GM13977 (cell line): ENCODE data around the gene INPP4B.

Experiments
- DNase-seq: peaks from one replicate; pipeline ENCODE4 v3.0.0; 2012; ENCODE audit warnings: low spot score
- in situ Hi-C: fragments of 300-500 bp; cut with MboI; formaldehyde crosslinking; loops from one replicate; pipeline ENCODE4 v1.12.0; 2022; ENCODE audit warnings: low sequenced_read_pairs, low pct_unique_long_range_greater_than_20kb, mixed read lengths, inconsistent platforms; ENCODE audit not compliant: unreplicated experiment
- TF ChIP-seq, protein P1 (sequence below): IDR thresholded peaks from 2 replicates; pipeline ENCODE4 v1.5.1; 2012; ENCODE audit warnings: mild to moderate bottlenecking, control low read depth; ENCODE audit not compliant: insufficient read depth; ENCODE audit errors: extremely low read depth, missing control alignments

Gene INPP4B

DNA sequence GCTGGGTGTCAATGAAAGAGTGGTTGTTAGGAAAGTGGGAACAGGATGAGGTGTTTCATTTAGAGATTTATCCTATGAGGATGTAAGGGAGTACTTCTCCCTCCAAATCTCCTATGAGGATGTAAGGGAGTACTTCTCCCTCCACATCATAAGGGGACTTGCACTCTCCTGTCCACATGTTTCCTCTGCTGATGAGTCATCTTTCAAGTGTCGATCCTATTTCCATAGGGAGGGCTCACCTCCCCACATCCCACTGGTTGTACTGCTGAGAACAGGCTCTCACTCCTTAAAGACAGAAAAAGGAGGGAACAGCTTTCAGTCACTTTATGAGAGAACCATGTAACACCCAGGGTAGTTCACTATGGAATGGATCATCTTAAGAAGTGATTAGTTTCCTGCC lies 65.0 kb downstream of the INPP4B start:
- no peak for DNase-seq
- in situ Hi-C loops, result no loop called here
- TF ChIP-seq, protein P1, sequence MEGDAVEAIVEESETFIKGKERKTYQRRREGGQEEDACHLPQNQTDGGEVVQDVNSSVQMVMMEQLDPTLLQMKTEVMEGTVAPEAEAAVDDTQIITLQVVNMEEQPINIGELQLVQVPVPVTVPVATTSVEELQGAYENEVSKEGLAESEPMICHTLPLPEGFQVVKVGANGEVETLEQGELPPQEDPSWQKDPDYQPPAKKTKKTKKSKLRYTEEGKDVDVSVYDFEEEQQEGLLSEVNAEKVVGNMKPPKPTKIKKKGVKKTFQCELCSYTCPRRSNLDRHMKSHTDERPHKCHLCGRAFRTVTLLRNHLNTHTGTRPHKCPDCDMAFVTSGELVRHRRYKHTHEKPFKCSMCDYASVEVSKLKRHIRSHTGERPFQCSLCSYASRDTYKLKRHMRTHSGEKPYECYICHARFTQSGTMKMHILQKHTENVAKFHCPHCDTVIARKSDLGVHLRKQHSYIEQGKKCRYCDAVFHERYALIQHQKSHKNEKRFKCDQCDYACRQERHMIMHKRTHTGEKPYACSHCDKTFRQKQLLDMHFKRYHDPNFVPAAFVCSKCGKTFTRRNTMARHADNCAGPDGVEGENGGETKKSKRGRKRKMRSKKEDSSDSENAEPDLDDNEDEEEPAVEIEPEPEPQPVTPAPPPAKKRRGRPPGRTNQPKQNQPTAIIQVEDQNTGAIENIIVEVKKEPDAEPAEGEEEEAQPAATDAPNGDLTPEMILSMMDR, result no peak

DNA sequence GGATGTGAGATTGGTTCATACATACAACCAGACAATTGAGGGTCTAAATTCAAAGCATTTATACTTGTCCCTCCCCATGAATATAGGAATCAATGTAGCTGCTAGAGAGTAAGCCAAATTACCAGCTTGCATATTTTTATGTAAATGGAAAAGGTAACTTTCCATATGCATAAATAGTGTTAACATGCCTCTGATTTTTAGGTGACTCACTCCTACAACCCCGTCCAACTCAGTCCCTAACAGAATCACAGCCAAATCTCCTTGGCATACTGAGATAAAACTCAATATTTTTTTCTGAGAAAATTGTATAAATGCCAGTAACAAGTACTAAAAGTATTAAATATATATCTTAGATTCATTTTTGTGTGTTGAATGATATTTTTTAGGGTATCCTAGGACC lies 67.2 kb downstream of the INPP4B start:
- in situ Hi-C loops, result no loop called here
- TF ChIP-seq, protein P1, result no peak
- no peak for DNase-seq

DNA sequence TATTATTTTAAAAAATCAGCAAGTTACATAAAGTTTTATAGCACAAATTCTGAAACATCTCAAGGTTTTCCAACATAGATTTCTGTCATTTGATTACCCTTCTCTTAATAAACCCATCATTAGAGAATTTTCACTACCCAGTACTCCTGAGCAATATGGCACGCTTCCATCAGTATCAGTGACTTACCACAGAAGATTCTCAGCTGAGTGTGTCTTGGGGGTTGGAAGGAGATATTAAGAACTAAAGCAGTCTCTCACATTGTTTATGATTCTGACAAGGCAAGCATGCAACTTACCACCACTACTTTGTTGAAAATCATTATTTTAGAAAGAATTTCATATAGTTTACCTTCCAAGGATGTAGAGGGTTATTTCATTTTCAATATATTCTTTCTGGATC lies 67.7 kb downstream of the INPP4B start:
- DNase-seq, result no peak
- TF ChIP-seq, protein P1, result no peak
- in situ Hi-C loops, result no loop called here

DNA sequence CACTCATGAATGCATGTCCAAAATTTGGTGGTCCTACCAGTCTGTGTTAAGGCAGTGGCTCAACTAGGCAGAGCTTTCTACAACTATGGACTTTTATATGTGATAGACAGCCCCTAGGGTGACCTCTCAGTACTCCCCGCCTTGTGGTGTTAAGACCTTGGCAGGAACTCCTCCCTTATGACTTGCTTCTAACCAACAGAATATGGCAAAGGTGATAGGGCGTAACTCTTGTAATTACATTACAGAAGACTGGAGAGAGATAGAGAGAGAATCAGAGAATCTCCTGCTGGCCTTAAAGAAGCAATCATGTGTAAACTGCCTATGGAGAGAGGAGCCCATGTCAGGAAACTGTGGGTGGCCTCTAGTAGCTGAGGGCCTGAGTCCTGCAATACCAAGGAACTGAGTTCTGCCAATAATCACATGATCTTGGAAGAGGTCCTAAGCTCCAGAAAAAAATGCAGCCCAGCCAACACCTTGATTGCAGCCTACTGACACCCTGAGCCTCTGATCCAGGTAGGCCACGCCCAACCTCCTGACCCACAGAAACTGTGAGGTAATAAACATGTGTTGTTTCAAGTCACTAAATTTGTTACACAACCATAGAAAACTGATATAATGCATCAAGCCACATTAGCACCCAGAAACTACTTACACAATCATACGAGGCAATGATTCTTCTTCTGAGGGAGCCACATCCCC lies 68.9 kb downstream of the INPP4B start:
- in situ Hi-C loops, result no loop called here
- no peak for DNase-seq
- TF ChIP-seq, protein P1, result no peak

DNA sequence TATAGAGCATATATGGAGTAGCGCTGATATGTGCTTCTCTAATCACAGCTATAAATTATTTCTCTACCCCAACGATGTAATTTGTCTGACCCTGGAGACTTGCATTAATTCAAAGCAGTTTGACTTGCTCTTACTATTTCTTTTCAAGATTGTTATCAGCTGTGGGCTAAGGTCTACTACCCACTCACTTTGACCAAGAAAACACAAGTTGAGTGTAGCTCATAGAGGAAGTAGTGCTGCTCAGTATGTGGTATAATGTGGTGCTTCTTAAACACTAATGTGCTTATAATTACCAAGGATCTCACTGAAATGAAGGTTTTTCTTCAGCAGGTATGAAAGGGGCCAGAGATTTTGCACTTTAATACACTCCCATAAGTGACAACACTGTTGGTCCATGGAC lies 70.1 kb downstream of the INPP4B start:
- no peak for DNase-seq
- TF ChIP-seq, protein P1, result no peak
- in situ Hi-C loops, result no loop called here

DNA sequence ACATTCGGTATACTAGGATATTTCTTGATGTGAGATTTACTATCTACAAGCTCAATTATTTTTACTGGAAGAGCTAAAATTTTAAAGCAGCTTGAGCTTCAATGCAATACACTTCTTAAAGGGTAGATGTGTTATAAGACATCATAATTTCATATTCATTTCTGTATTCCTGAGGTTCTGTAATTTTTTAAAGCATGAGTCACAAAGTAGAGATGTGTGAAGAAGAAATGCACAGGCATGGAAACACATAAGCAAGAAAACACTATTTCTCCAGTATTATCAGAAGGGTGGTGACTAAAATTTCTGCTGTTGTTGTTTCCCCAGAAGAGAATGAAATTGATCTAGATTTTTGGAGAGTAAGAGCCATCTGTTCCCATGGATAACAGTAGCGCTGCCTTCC lies 72.6 kb downstream of the INPP4B start:
- DNase-seq, result no peak
- in situ Hi-C loops, result no loop called here
- TF ChIP-seq, protein P1, result no peak
